Right lobe of liver (tissue), 6 donors: Measurements from ENCODE around the gene NFATC1. TPM values are rescaled to one million over a fixed set of nuclear protein-coding genes. Genes with fewer than 3 reads are reported as not detected.
A peak's percentile ranks its signal among the peaks of the same experiment; 100 is the strongest.

Experiments used
- ATAC-seq, 4 donors: fragments of 200-7000 bp; cut with Tn5 transposase; one replicate each; pipeline ENCODE4 v1.9.1; 2020; ENCODE audit warnings: mild to moderate bottlenecking in 4 of 4, moderate library complexity in 4 of 4
- DNase-seq, 3 donors: peaks; one replicate each; pipeline ENCODE4 v3.0.0-alpha.2; 2020
- H3K27ac ChIP-seq, 3 donors: fragments of 200-600 bp; one replicate each; pipeline ENCODE4 v1.8.0; 2022
- H3K27me3 ChIP-seq, 2 donors: fragments of 200-600 bp; one replicate each; pipeline ENCODE4 v1.8.0; 2022
- H3K36me3 ChIP-seq, 4 donors: fragments of 200-600 bp; sonication (generic) in 1 of 4; one replicate each; pipeline versions ENCODE4 v1.5.1 to v1.8.0; 2017 to 2022; ENCODE audit warnings: control low read depth in 1 of 4
- H3K4me1 ChIP-seq, 4 donors: fragments of 200-600 bp; sonication (generic) in 1 of 4; one replicate each; pipeline versions ENCODE4 v1.5.1 to v1.8.0; 2017 to 2022; ENCODE audit warnings: control low read depth in 1 of 4
- H3K4me3 ChIP-seq, 3 donors: fragments of 200-600 bp; one replicate each; pipeline ENCODE4 v1.8.0; 2022
- H3K9me3 ChIP-seq, 4 donors: fragments of 200-600 bp; sonication (generic) in 1 of 4; one replicate each; pipeline versions ENCODE4 v1.5.1 to v1.8.0; 2017 to 2022; ENCODE audit warnings: control low read depth in 1 of 4
- POLR2A ChIP-seq: fragments of 450-650 bp; IDR thresholded peaks from one replicate; pipeline ENCODE4 v1.6.1; 2017; ENCODE audit warnings: antibody characterized with exemption, mild to moderate bottlenecking
- WGBS: methylation state at CpG from one replicate; pipeline ENCODE4 v1.1.6; 2018; ENCODE audit warnings: low coverage, low lambda C conversion rate; ENCODE audit not compliant: insufficient coverage; ENCODE audit errors: missing lambda C conversion rate; 5-methylcytosine and 5-hydroxymethylcytosine counted together
- intact Hi-C, 2 donors: fragments of 100-400 bp; cut with DNase I; formaldehyde crosslinking; loops; one replicate each; pipeline versions ENCODE4 v1.11.2 to v1.14.1; 2022
- total RNA-seq, 6 experiments: library from RNA; depleted of rRNA in 2 of 6; stranded (reverse); fragments of >200 nt in 2 of 6; fragmentation: NEBNext Ultra II Directional in 3 of 6; extraction: Animal tissue kit (Norgen Biotek cat#: 25700) in 3 of 6; gene quantifications; one replicate each; pipeline versions ENCODE4 v1.1.0 to v1.2.4, GENCODE V29; 2016 to 2023
- TF ChIP-seq, protein P1 (sequence below), 4 donors: fragments of 200-600 bp in 3 of 4; fragments of 450-650 bp in 1 of 4; IDR thresholded peaks; one replicate each; pipeline versions ENCODE4 v1.5.1 to v1.8.0; 2016 to 2022; ENCODE audit warnings: antibody characterized with exemption in 4 of 4, mild to moderate bottlenecking in 2 of 4
- donor health status: DM: no; HTN: yes; CAD: no.
- donor health status: DM: no; HTN: no; CAD: no.
- donor health status: DM: no; HTN: no; CAD: no.
- donor health status: DM: no; HTN: yes; CAD: no.
- donor health status: DM: no; HTN: yes; CAD: no.

Gene NFATC1
- total RNA-seq, 6 experiments from 2014 or later = 1.00 to 4.3 (median 2.9) TPM

- no peak for DNase-seq
- no peak for TF ChIP-seq POLR2A
- TF ChIP-seq, protein P1, sequence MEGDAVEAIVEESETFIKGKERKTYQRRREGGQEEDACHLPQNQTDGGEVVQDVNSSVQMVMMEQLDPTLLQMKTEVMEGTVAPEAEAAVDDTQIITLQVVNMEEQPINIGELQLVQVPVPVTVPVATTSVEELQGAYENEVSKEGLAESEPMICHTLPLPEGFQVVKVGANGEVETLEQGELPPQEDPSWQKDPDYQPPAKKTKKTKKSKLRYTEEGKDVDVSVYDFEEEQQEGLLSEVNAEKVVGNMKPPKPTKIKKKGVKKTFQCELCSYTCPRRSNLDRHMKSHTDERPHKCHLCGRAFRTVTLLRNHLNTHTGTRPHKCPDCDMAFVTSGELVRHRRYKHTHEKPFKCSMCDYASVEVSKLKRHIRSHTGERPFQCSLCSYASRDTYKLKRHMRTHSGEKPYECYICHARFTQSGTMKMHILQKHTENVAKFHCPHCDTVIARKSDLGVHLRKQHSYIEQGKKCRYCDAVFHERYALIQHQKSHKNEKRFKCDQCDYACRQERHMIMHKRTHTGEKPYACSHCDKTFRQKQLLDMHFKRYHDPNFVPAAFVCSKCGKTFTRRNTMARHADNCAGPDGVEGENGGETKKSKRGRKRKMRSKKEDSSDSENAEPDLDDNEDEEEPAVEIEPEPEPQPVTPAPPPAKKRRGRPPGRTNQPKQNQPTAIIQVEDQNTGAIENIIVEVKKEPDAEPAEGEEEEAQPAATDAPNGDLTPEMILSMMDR (IDR thresholded peaks at IDR 0.05) = no peak
- WGBS = 76% methylated on average over 7 of the region's 8 CpGs
- H3K27me3 ChIP-seq = no peaks in the 10 kb centered on the region
- no peaks in the 10 kb centered on the region for H3K36me3 ChIP-seq
- H3K4me3 ChIP-seq = no peak overlapping the region
- H3K27ac ChIP-seq = no peak overlapping the region
- ATAC-seq = no peak
- intact Hi-C loops = no loop called here
- H3K9me3 ChIP-seq = no peaks in the 10 kb centered on the region
- H3K4me1 ChIP-seq = no peaks in the 10 kb centered on the region
Observed at GRCh38 chr18:79537758-79538157, 142.0 kb downstream of the NFATC1 start.

DNA sequence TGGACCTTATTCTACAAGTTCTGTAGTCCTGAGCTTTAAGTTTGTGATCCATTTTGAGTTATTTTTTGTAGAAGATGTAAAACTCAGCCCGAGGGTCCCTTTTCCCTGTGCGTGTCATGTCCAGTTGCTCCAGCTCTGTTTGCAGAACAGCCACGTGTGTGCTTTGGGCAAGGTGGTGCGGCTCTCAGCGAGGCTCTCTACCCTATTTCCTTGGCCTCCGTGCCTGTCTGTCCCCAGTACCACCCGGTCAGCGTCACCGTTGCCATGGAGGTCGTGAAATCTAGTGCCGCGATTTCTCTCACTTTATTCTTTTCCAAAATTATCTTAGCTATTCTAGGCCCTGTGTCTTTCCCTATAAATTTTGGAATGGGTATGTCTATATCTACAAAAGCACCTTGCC is 142.9 kb downstream of the NFATC1 start:
- no peaks in the 10 kb centered on the region for H3K36me3 ChIP-seq
- ATAC-seq (no peak), DNase-seq (no peak)
- 80% methylated on average over 12 of the region's 12 CpGs for WGBS
- no peak overlapping the region for H3K27ac ChIP-seq
- H3K27me3 ChIP-seq = no peaks in the 10 kb centered on the region
- TF ChIP-seq, protein P1 (IDR thresholded peaks at IDR 0.05) = no peak
- no peak for TF ChIP-seq POLR2A
- no peaks in the 10 kb centered on the region for H3K9me3 ChIP-seq
- intact Hi-C loops = no loop called here
- H3K4me1 ChIP-seq = no peaks in the 10 kb centered on the region
- H3K4me3 ChIP-seq = no peak overlapping the region

DNA sequence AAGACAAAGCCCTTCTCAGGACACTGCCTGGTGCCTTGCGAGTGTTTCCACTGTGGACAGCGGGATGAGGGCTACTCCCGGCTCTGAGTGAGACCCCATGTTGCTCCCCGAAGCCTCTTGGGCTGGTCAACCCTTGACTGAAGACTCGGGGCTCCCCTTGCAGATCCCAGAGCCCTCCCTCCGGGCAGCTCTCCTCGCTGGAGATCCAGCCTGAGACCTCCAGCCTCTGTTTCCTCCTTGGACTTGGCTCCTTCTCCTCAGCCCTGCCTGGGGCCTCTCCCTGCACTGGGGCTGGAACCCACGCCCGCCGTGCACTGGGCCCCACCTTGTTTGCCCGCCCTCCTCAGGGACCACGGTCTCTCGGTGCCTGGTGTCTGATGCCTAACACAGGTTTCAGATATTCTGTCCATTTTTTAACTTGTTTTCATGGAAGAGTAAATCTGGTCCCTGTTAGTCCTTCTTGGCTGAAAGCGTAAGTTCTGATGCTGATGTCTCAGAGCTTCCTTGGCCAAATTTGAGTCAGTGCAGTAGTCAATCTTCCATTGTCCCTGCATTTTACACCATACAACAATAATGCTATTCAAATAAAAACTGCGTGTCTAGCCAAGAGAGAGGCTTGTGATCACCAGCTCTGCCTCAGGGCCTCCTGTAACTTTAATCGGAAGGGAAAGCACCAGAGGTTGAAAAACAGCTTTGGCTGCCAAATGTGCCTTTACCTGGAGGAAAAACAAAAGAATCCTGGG is 144.6 kb downstream of the NFATC1 start:
- ATAC-seq (no peak), DNase-seq (peak in 1 of 3 donors; percentile 39)
- Histone ChIP-seq H3K9me3 (no peaks in the 10 kb centered on the region), H3K27me3 (no peaks in the 10 kb centered on the region), H3K36me3 (no peaks in the 10 kb centered on the region), H3K4me3 (no peak overlapping the region), H3K4me1 (no peaks in the 10 kb centered on the region), H3K27ac (no peak overlapping the region)
- TF ChIP-seq, protein P1 (IDR thresholded peaks at IDR 0.05) = no peak
- TF ChIP-seq POLR2A = no peak
- intact Hi-C loops = no loop called here
- 64% methylated on average over 12 of the region's 16 CpGs for WGBS

GRCh38 chr18:79540904-79541282 is 145.2 kb downstream of the NFATC1 start:
- H3K36me3 ChIP-seq = no peaks in the 10 kb centered on the region
- peak in 1 of 3 donors; percentile 39 for DNase-seq
- no peak for ATAC-seq
- H3K4me1 ChIP-seq = no peaks in the 10 kb centered on the region
- intact Hi-C loops = no loop called here
- no peaks in the 10 kb centered on the region for H3K27me3 ChIP-seq
- 73% methylated on average over 11 of the region's 12 CpGs for WGBS
- no peak for TF ChIP-seq POLR2A
- TF ChIP-seq, protein P1 (IDR thresholded peaks at IDR 0.05) = no peak
- no peak overlapping the region for H3K27ac ChIP-seq
- H3K4me3 ChIP-seq = no peak overlapping the region
- H3K9me3 ChIP-seq = no peaks in the 10 kb centered on the region
